ENCODE measurements around the gene RPE65.
"Not testable (repeated sequence)": the region's sequence is repeated elsewhere in the genome, so short reads cannot be mapped to it uniquely, and the experiment has no call there.

Gene RPE65

GRCh38 chr1:68479501-68479900 is 29.7 kb upstream of the RPE65 start:
- Histone ChIP-seq H3K36me3 (ENCODE audit: insufficient read depth, low read depth, low read length) (peaks cover 96% of the 10 kb centered on the region), H3K27ac (ENCODE audit: low read length) (no peak overlapping the region), H3K27me3 (ENCODE audit: insufficient read depth, low read length) (no peaks in the 10 kb centered on the region), H3K9me3 (ENCODE audit: insufficient read depth, low read depth, low read length) (no peaks in the 10 kb centered on the region), H3K4me3 (ENCODE audit: low read length) (no peak overlapping the region), H3K4me1 (ENCODE audit: insufficient read depth, low read length) (0 out of 2 replicates have a peak, but pooled peaks cover 4% of the 10 kb centered on the region), H3K9ac (ENCODE audit: low read depth, low read length) (no peak overlapping the region)

DNA sequence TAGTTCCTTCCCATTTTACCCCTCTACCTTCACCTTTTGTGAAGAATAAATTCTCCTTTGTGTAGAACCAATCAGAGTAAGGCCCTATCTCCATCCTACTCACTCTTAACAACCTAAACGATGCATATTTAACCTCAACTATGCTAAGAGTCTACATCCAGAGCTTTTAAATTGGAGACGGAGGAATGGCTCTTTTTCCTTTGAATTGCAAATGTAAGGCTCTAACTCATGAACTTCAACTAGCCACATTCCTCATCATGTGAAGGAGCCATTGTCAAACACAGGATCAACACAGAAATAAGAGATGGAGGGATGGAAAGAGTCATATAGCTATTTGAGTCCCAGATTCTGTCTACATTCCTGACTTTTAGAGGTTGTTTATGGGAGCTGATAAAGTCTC is 28.9 kb upstream of the RPE65 start:
- no peak overlapping the region for H3K27ac ChIP-seq (ENCODE audit: low read length)
- no peak overlapping the region for H3K9ac ChIP-seq (ENCODE audit: low read depth, low read length)
- H3K9me3 ChIP-seq (ENCODE audit: insufficient read depth, low read depth, low read length) = no peaks in the 10 kb centered on the region
- H3K27me3 ChIP-seq (ENCODE audit: insufficient read depth, low read length) = no peaks in the 10 kb centered on the region
- H3K36me3 ChIP-seq (ENCODE audit: insufficient read depth, low read depth, low read length) = peaks cover 90% of the 10 kb centered on the region
- H3K4me3 ChIP-seq (ENCODE audit: low read length) = no peak overlapping the region
- 0 out of 2 replicates have a peak, but pooled peaks cover 4% of the 10 kb centered on the region for H3K4me1 ChIP-seq (ENCODE audit: insufficient read depth, low read length)

- not testable (repeated sequence) for H3K4me3 ChIP-seq (ENCODE audit: low read length); H3K27me3 ChIP-seq (ENCODE audit: insufficient read depth, low read length); H3K9ac ChIP-seq (ENCODE audit: low read depth, low read length); H3K4me1 ChIP-seq (ENCODE audit: insufficient read depth, low read length); H3K9me3 ChIP-seq (ENCODE audit: insufficient read depth, low read depth, low read length); H3K27ac ChIP-seq (ENCODE audit: low read length)
- peaks cover 69% of the 10 kb centered on the region for H3K36me3 ChIP-seq (ENCODE audit: insufficient read depth, low read depth, low read length)
These were observed 26.9 kb upstream of the RPE65 start for GRCh38 chr1:68476626-68477025.

DNA sequence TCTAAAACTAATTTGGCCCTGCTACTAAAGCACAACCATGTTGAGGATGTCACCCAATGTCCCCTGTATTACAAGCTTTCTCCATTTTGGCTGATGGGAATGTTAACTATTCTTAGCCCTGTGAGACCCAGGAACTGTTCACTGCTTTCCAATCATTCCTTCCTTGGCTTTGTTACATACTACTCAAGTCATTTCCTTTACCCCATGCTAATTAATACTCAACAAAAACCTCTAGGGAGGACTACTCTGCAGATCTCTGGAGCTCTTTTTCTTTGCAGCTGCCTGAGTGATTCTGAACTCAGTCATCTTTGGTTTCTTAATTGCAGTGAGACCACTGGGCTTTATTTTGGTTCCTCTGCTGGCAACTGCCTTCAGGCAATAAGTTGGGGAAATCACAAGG is 23.3 kb upstream of the RPE65 start:
- H3K9ac ChIP-seq (ENCODE audit: low read depth, low read length) = no peak overlapping the region
- no peaks in the 10 kb centered on the region for H3K9me3 ChIP-seq (ENCODE audit: insufficient read depth, low read depth, low read length)
- H3K36me3 ChIP-seq (ENCODE audit: insufficient read depth, low read depth, low read length) = peaks cover 34% of the 10 kb centered on the region
- peaks cover 4% of the 10 kb centered on the region; the same call in 1 of the 2 replicates for H3K4me1 ChIP-seq (ENCODE audit: insufficient read depth, low read length)
- H3K4me3 ChIP-seq (ENCODE audit: low read length) = no peak overlapping the region
- no peaks in the 10 kb centered on the region for H3K27me3 ChIP-seq (ENCODE audit: insufficient read depth, low read length)
- no peak overlapping the region for H3K27ac ChIP-seq (ENCODE audit: low read length)

GRCh38 chr1:68470388-68470970 is 20.7 kb upstream of the RPE65 start:
- H3K4me1 ChIP-seq (ENCODE audit: insufficient read depth, low read length) = peaks cover 4% of the 10 kb centered on the region

GRCh38 chr1:68464891-68465290 is 15.1 kb upstream of the RPE65 start:
- H3K9ac ChIP-seq (ENCODE audit: low read depth, low read length) = no peak overlapping the region

More at GRCh38 chr1:68470388-68470970, 20.7 kb upstream of the RPE65 start:
- H3K27me3 ChIP-seq (ENCODE audit: insufficient read depth, low read length) = no peaks in the 10 kb centered on the region
- H3K36me3 ChIP-seq (ENCODE audit: insufficient read depth, low read depth, low read length) = peaks cover 11% of the 10 kb centered on the region; the same call in 1 of the 2 replicates
- H3K9me3 ChIP-seq (ENCODE audit: insufficient read depth, low read depth, low read length) = no peaks in the 10 kb centered on the region
- H3K4me3 ChIP-seq (ENCODE audit: low read length) = no peak overlapping the region
- H3K9ac ChIP-seq (ENCODE audit: low read depth, low read length) = no peak overlapping the region
- no peak overlapping the region for H3K27ac ChIP-seq (ENCODE audit: low read length)

GRCh38 chr1:68460935-68461334 is 11.2 kb upstream of the RPE65 start:
- H3K4me1 ChIP-seq (ENCODE audit: insufficient read depth, low read length) = peaks cover 8% of the 10 kb centered on the region; the same call in 1 of the 2 replicates
- no peak overlapping the region for H3K4me3 ChIP-seq (ENCODE audit: low read length)
- no peak overlapping the region for H3K9ac ChIP-seq (ENCODE audit: low read depth, low read length)
- H3K27me3 ChIP-seq (ENCODE audit: insufficient read depth, low read length) = no peaks in the 10 kb centered on the region
- peaks cover 10% of the 10 kb centered on the region; the same call in 1 of the 2 replicates for H3K9me3 ChIP-seq (ENCODE audit: insufficient read depth, low read depth, low read length)
- no peaks in the 10 kb centered on the region for H3K36me3 ChIP-seq (ENCODE audit: insufficient read depth, low read depth, low read length)
- H3K27ac ChIP-seq (ENCODE audit: low read length) = no peak overlapping the region

More at GRCh38 chr1:68464891-68465290, 15.1 kb upstream of the RPE65 start:
- Histone ChIP-seq H3K4me1 (ENCODE audit: insufficient read depth, low read length) (peaks cover 8% of the 10 kb centered on the region; the same call in 1 of the 2 replicates), H3K36me3 (ENCODE audit: insufficient read depth, low read depth, low read length) (no peaks in the 10 kb centered on the region), H3K27ac (ENCODE audit: low read length) (no peak overlapping the region), H3K9me3 (ENCODE audit: insufficient read depth, low read depth, low read length) (peaks cover 10% of the 10 kb centered on the region; the same call in 1 of the 2 replicates), H3K4me3 (ENCODE audit: low read length) (no peak overlapping the region), H3K27me3 (ENCODE audit: insufficient read depth, low read length) (no peaks in the 10 kb centered on the region)

GRCh38 chr1:68459796-68460195 is 10.0 kb upstream of the RPE65 start:
- Histone ChIP-seq H3K9ac (ENCODE audit: low read depth, low read length) (no peak overlapping the region), H3K4me1 (ENCODE audit: insufficient read depth, low read length) (peaks cover 1% of the 10 kb centered on the region; the same call in 1 of the 2 replicates), H3K36me3 (ENCODE audit: insufficient read depth, low read depth, low read length) (no peaks in the 10 kb centered on the region), H3K4me3 (ENCODE audit: low read length) (no peak overlapping the region), H3K27ac (ENCODE audit: low read length) (no peak overlapping the region), H3K27me3 (ENCODE audit: insufficient read depth, low read length) (no peaks in the 10 kb centered on the region), H3K9me3 (ENCODE audit: insufficient read depth, low read depth, low read length) (peaks cover 10% of the 10 kb centered on the region; the same call in 1 of the 2 replicates)

DNA sequence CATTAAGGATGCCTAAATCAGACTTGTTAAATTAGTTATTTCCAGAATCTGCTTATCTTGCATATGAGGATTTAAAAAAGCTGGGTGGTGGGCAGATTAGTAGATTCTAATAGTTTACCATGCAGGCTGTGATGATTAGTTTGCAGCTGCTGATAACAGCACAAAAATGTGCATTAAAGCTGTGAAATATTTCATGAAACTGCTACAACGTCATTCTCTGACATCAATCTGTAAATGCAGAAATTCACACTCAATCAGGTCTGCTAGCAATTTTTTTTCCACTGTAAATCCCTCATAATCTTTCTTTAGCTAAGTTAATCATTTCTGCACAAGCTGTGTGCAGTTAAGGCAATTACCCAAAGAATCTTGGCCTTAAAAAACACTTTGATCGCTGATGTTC is 9.3 kb upstream of the RPE65 start:
- Histone ChIP-seq H3K9ac (ENCODE audit: low read depth, low read length) (no peak overlapping the region), H3K27ac (ENCODE audit: low read length) (no peak overlapping the region), H3K27me3 (ENCODE audit: insufficient read depth, low read length) (no peaks in the 10 kb centered on the region), H3K4me1 (ENCODE audit: insufficient read depth, low read length) (no peaks in the 10 kb centered on the region), H3K36me3 (ENCODE audit: insufficient read depth, low read depth, low read length) (no peaks in the 10 kb centered on the region), H3K4me3 (ENCODE audit: low read length) (no peak overlapping the region), H3K9me3 (ENCODE audit: insufficient read depth, low read depth, low read length) (peaks cover 10% of the 10 kb centered on the region; the same call in 1 of the 2 replicates)

DNA sequence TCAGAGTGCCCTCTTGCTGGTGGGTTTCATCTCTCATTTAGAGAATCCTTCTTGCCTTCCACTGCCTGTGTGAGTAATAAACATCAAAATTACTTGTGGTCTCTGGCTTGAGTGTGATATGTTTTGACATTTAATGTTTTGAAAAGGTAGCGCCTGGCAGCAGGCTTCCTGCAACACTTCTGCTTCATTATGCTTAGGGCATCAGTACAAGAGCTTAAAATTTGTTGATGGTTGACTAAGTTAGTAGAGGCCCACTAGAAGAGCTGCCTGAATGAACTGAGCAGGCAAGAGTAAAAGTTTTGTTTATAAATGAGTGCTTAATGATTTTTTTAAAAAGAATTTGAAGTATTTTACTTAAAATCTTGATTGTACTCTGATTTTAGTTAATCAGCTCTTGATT is 6.4 kb upstream of the RPE65 start:
- Histone ChIP-seq H3K36me3 (ENCODE audit: insufficient read depth, low read depth, low read length) (no peaks in the 10 kb centered on the region), H3K9ac (ENCODE audit: low read depth, low read length) (no peak overlapping the region), H3K9me3 (ENCODE audit: insufficient read depth, low read depth, low read length) (no peaks in the 10 kb centered on the region), H3K27me3 (ENCODE audit: insufficient read depth, low read length) (no peaks in the 10 kb centered on the region), H3K4me3 (ENCODE audit: low read length) (no peak overlapping the region), H3K27ac (ENCODE audit: low read length) (no peak overlapping the region), H3K4me1 (ENCODE audit: insufficient read depth, low read length) (no peaks in the 10 kb centered on the region)

DNA sequence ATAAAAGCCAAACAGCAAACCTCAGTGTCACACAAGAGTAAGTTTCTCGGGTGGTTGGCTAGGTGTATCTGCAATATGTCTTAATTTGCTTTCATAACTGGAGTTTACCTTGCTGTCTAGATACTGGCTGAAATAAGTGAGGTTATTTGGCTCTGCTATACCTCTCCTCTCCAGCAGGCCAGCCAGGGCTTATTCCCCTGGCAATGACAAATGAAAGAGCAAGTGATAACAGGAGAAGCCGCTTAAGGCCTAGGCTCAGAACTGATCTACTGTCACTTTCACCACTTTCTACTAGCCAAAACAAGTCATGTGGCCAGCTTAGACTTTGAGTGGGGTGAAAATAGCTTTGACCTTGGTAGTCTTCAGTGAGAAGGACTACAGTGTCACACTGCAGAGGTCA is 4.8 kb upstream of the RPE65 start:
- H3K27me3 ChIP-seq (ENCODE audit: insufficient read depth, low read length) = no peaks in the 10 kb centered on the region
- H3K9ac ChIP-seq (ENCODE audit: low read depth, low read length) = no peak overlapping the region
- H3K27ac ChIP-seq (ENCODE audit: low read length) = no peak overlapping the region
- H3K9me3 ChIP-seq (ENCODE audit: insufficient read depth, low read depth, low read length) = no peaks in the 10 kb centered on the region
- H3K4me3 ChIP-seq (ENCODE audit: low read length) = no peak overlapping the region
- H3K36me3 ChIP-seq (ENCODE audit: insufficient read depth, low read depth, low read length) = no peaks in the 10 kb centered on the region
- no peaks in the 10 kb centered on the region for H3K4me1 ChIP-seq (ENCODE audit: insufficient read depth, low read length)

- H3K36me3 ChIP-seq (ENCODE audit: insufficient read depth, low read depth, low read length) = no peaks in the 10 kb centered on the region
- no peak overlapping the region for H3K4me3 ChIP-seq (ENCODE audit: low read length)
- no peaks in the 10 kb centered on the region for H3K9me3 ChIP-seq (ENCODE audit: insufficient read depth, low read depth, low read length)
- H3K9ac ChIP-seq (ENCODE audit: low read depth, low read length) = no peak overlapping the region
- H3K27me3 ChIP-seq (ENCODE audit: insufficient read depth, low read length) = no peaks in the 10 kb centered on the region
- no peaks in the 10 kb centered on the region for H3K4me1 ChIP-seq (ENCODE audit: insufficient read depth, low read length)
- H3K27ac ChIP-seq (ENCODE audit: low read length) = no peak overlapping the region
These were observed 3.4 kb upstream of the RPE65 start for GRCh38 chr1:68453060-68453670.

Measured in iPS-20b (cell line).